Progenitor cell of endocrine pancreas (in vitro differentiated cells): ENCODE data around the gene TRAPPC1. TPM values are rescaled to one million over a fixed set of nuclear protein-coding genes. Genes with fewer than 3 reads are reported as not detected.

Experiments used
- DNase-seq: peaks from one replicate; pipeline ENCODE4 v3.0.0; 2021; ENCODE audit warnings: low spot score; ENCODE audit not compliant: unreplicated experiment
- H3K27ac Mint-ChIP-seq: 2 replicates; pipeline ENCODE4 v1.8.0; 2021; ENCODE audit warnings: mild to moderate bottlenecking, moderate library complexity, mixed read lengths
- H3K27me3 Mint-ChIP-seq: 2 replicates; pipeline ENCODE4 v1.8.0; 2021; ENCODE audit warnings: mixed read lengths
- H3K36me3 Mint-ChIP-seq: 2 replicates; pipeline ENCODE4 v1.8.0; 2022; ENCODE audit warnings: mixed read lengths; ENCODE audit not compliant: insufficient read depth
- H3K4me1 Mint-ChIP-seq: 2 replicates; pipeline ENCODE4 v1.8.0; 2021; ENCODE audit warnings: low read depth, mixed read lengths
- H3K4me3 Mint-ChIP-seq: 2 replicates; pipeline ENCODE4 v1.8.0; 2021; ENCODE audit warnings: low read depth, mild to moderate bottlenecking, moderate library complexity, mixed read lengths
- H3K9me3 Mint-ChIP-seq: 2 replicates; pipeline ENCODE4 v1.8.0; 2021; ENCODE audit warnings: low read depth, mixed read lengths
- CTCF ChIP-seq: fragments of 200-600 bp; sonication (generic); IDR thresholded peaks from one replicate; pipeline ENCODE4 v1.5.0; 2021; ENCODE audit warnings: antibody characterized with exemption, mild to moderate bottlenecking; ENCODE audit not compliant: unreplicated experiment
- total RNA-seq: library from RNA; stranded (reverse); gene quantifications from 2 replicates; pipeline ENCODE4 v1.2.1, GENCODE V29; 2021

Gene TRAPPC1
- total RNA-seq, 1 donor from 2014 or later: 141 TPM

GRCh38 chr17:7922269-7922844 is 9.4 kb downstream of the TRAPPC1 start:
- Mint-ChIP-seq H3K36me3 (no peaks in the 10 kb centered on the region), H3K9me3 (no peaks in the 10 kb centered on the region), H3K4me3 (peak overlapping the region; percentile 60), H3K4me1 (peaks cover 4% of the 10 kb centered on the region), H3K27me3 (peaks cover 54% of the 10 kb centered on the region), H3K27ac (peak overlapping the region; percentile 85)
- no peak for DNase-seq
- TF ChIP-seq CTCF: no peak

GRCh38 chr17:7916808-7917207 is 14.9 kb downstream of the TRAPPC1 start:
- no peak for DNase-seq
- Mint-ChIP-seq H3K4me1 (peaks cover 8% of the 10 kb centered on the region), H3K27ac (peak overlapping the region; percentile 11), H3K9me3 (no peaks in the 10 kb centered on the region), H3K4me3 (peak overlapping the region; percentile 59), H3K36me3 (peaks cover 1% of the 10 kb centered on the region), H3K27me3 (peaks cover 35% of the 10 kb centered on the region)
- TF ChIP-seq CTCF: no peak

- Mint-ChIP-seq H3K27ac (peak overlapping the region; percentile 11), H3K4me1 (peaks cover 8% of the 10 kb centered on the region), H3K4me3 (peak overlapping the region; percentile 59), H3K36me3 (peaks cover 1% of the 10 kb centered on the region), H3K27me3 (peaks cover 31% of the 10 kb centered on the region), H3K9me3 (no peaks in the 10 kb centered on the region)
- DNase-seq: no peak
- TF ChIP-seq CTCF: no peak
Measured at GRCh38 chr17:7916385-7916682, 15.4 kb downstream of the TRAPPC1 start.

GRCh38 chr17:7915611-7916384 is 15.9 kb downstream of the TRAPPC1 start, which contains the start of gene RNF227:
Gene RNF227 (minus strand): TSS chr17:7916289. CDS start chr17:7916195, 94 bp downstream.
- peak; percentile 63 for DNase-seq
- Mint-ChIP-seq H3K36me3 (peaks cover 6% of the 10 kb centered on the region), H3K4me3 (peak within 1 kb of the TSS; percentile 79), H3K27ac (peak within 1 kb of the TSS; percentile 92), H3K9me3 (no peaks in the 10 kb centered on the region), H3K27me3 (peaks cover 27% of the 10 kb centered on the region), H3K4me1 (peaks cover 8% of the 10 kb centered on the region)
- no peak for TF ChIP-seq CTCF

GRCh38 chr17:7915179-7915610 is 16.6 kb downstream of the TRAPPC1 start:
- H3K4me1 Mint-ChIP-seq: peaks cover 8% of the 10 kb centered on the region
- no peaks in the 10 kb centered on the region for H3K9me3 Mint-ChIP-seq
- peak overlapping the region; percentile 92 for H3K27ac Mint-ChIP-seq
- no peak for TF ChIP-seq CTCF
- H3K4me3 Mint-ChIP-seq: peak overlapping the region; percentile 79
- peaks cover 24% of the 10 kb centered on the region for H3K27me3 Mint-ChIP-seq
- H3K36me3 Mint-ChIP-seq: peaks cover 11% of the 10 kb centered on the region
- no peak for DNase-seq
